Right renal pelvis (tissue), 4 donors: ENCODE measurements around the gene PYGB. TPM values are rescaled to one million over a fixed set of nuclear protein-coding genes. Genes with fewer than 3 reads are reported as not detected.

Experiments
- DNase-seq, 4 donors: peaks; one replicate each; pipeline ENCODE4 v3.0.0-alpha.2; 2013; ENCODE audit warnings: low read depth in 4 of 4, low spot score in 3 of 4, missing footprints in 1 of 4
- polyA plus RNA-seq, 4 donors: library from polyadenylated mRNA; unstranded; fragments of 120-200 nt; gene quantifications; one replicate each; pipeline ENCODE4 v1.2.1, GENCODE V29; 2013; ENCODE audit not compliant: insufficient read length in 4 of 4

The PYGB gene
- polyA plus RNA-seq, 4 donors, result 43.4 to 49.5 (median 47.8) TPM

GRCh38 chr20:25280051-25280573 lies 32.2 kb downstream of the PYGB start:
- DNase-seq, result no peak

GRCh38 chr20:25280574-25281535 lies 33.0 kb downstream of the PYGB start:
- DNase-seq, result no peak

- no peak for DNase-seq
These were observed 33.7 kb downstream of the PYGB start for GRCh38 chr20:25281541-25281991.

- DNase-seq, result no peak
These were observed 34.3 kb downstream of the PYGB start for GRCh38 chr20:25282034-25282781.

- no peak for DNase-seq
These were observed 34.9 kb downstream of the PYGB start for GRCh38 chr20:25282796-25283195.

GRCh38 chr20:25283221-25283951 lies 35.5 kb downstream of the PYGB start:
- no peak for DNase-seq

- DNase-seq, result no peak
These were observed 36.3 kb downstream of the PYGB start for GRCh38 chr20:25284131-25284601.

GRCh38 chr20:25285091-25285647 lies 37.3 kb downstream of the PYGB start:
- no peak for DNase-seq

GRCh38 chr20:25285856-25286798 lies 38.2 kb downstream of the PYGB start:
- DNase-seq, result no peak

- DNase-seq, result no peak
These were observed 39.0 kb downstream of the PYGB start for GRCh38 chr20:25286917-25287316.

- DNase-seq, result no peak
These were observed 39.9 kb downstream of the PYGB start for GRCh38 chr20:25287631-25288290.

- DNase-seq, result no peak
These were observed 40.7 kb downstream of the PYGB start for GRCh38 chr20:25288291-25289181.

GRCh38 chr20:25289886-25290597 lies 42.2 kb downstream of the PYGB start:
- no peak for DNase-seq

GRCh38 chr20:25290646-25291431 lies 43.0 kb downstream of the PYGB start:
- no peak for DNase-seq

- no peak for DNase-seq
These were observed 43.7 kb downstream of the PYGB start for GRCh38 chr20:25291432-25292133.
